ENCODE results near the gene CROCC2.
A peak's percentile ranks its signal among the peaks of the same experiment; 100 is the strongest.
"Not testable (repeated sequence)": the region's sequence is repeated elsewhere in the genome, so short reads cannot be mapped to it uniquely, and the experiment has no call there.

Gene CROCC2

DNA sequence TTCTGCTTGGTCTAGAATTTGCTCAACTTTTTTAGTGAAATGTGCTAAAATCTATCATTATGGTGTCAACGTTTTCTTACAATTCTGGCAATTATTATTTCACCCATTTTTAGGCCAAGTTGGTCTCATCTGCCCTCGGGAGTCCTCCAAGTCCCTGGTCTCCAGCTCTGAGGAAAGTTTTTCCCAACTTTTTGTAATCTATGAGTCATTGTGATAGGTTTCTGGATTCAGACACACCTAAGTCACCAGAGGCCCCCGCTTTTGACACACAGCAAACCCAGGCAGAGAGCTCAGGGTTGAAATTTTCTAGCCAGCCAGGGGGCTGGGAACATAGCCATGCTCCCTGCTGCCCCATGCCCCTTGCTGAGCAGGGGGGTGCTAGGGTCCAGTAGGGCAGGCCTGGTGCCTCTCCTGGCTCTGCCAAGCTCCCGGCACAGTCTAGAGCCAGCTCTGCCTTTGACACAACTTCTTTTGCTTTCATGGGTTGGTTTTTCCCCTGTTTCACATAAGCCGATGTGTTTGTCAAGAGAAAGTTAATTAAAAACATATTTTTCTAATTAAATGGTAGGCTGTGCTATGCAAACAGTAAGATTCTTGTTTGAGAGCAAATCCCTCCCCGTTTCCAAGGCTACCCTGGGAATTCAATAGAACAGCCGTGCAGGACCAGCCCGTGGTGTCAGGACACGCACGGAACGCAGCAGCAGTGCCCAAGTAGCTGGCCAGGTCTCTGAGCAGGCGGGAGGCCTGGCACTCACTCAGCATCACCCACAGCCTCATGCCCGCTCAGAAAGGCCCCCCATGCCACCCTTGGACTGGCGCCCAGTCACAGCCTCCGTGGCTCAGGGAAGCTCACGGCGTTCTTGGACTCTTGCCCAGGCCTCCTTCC is 66.7 kb downstream of the CROCC2 start:
- no peak for DNase-seq

DNA sequence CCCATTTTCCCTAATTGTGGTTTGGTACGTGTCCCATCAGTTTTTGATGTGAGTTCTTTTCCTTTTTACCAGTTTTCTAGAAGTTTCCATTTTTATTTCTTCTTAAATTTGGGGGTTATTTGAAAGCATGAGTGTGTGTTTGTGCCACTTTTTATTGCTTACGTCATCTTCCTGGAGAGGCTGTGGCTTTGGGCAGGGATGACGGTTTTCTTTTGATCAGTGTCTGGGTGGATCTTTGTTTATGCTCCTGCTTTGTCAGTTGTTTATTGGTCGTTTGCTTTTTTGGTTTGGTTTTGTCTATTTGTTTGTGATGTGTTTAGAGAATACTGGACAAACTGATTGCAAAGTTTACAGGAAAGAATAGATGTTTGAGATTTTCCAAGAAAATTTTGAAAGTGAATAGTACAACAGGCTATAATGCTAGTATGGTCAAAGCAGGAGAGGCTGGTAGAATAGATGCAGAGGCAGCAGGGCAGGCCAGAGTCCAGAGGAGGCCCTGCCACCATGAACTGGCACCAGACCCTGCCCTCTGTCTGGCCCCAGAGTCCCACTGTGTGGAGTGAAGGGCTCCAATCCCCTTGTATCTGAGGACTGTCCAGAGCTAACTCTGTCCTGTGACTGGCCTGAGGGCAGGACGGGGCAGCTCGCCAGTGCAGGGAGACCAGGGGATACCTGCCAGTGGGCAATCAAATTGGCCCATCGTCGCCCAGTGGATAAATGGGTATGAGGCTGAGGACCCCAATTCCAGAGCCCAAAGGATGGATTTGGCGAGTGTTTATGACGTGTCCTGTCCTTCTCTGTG is 68.8 kb downstream of the CROCC2 start:
- DNase-seq, result no peak

DNA sequence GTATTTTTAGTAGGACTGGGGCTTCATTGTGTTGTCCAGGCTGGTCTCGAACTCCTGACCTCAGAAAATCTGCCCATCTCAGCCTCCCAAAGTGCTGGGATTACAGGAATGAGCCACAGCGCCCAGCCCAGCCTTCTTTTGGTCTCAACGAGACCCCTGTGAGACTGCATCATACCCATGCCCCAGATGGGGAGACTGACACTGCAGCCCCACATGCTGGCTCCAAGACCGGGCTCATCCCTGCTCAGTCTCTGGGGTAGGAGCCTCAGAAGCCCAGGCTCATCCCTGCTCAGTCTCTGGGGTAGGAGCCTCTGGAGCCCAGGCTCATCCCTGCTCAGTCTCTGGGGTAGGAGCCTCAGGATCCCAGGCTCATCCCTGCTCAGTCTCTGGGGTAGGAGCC is 69.8 kb downstream of the CROCC2 start:
- DNase-seq, result not testable (repeated sequence)

DNA sequence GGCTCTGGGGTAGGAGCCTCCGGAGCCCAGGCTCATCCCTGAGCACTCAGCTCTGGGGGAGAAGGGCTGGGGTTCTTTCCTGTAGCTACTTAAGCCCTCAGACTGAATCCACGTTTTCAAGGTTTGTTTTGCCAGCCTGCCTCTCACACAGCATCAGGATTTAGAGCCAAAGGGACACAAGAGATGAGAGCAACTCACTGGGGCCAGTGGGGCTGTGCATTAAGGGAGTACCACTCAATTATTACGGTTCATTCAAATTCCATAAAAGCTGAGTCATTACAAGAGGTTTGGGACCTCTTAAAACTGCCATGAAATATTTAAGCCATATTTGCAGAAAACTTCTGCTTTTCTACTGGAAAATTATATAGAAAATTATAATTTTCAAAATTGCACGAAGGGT is 75.1 kb downstream of the CROCC2 start:
- DNase-seq, result no peak

- DNase-seq, result no peak
These were observed 76.0 kb downstream of the CROCC2 start for GRCh38 chr2:240981871-240982800.

DNA sequence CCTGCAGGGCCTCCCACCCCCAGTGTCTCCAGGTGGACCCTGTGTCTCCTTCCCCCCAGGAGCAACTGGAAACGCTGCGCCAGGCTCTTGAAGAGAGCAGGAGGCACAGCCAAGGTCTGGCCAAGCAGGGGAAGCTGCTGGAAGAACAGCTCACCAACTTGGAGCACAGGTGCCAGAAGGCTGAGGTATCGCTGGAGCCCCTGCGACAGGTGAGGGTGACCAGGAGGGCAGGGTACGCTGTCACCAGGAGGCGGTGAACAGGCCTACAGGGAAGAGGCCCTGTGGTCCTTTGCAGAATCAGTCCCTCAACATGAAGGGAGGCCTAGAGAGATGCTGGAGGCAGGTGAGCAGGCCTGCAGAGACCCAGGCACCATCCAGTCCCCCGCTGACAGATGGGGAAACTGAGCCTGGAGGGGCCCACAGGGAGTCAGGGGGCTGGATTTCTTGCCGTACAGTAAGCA is 76.7 kb downstream of the CROCC2 start:
- no peak for DNase-seq

GRCh38 chr2:240983361-240983995 is 77.3 kb downstream of the CROCC2 start:
- no peak for DNase-seq

DNA sequence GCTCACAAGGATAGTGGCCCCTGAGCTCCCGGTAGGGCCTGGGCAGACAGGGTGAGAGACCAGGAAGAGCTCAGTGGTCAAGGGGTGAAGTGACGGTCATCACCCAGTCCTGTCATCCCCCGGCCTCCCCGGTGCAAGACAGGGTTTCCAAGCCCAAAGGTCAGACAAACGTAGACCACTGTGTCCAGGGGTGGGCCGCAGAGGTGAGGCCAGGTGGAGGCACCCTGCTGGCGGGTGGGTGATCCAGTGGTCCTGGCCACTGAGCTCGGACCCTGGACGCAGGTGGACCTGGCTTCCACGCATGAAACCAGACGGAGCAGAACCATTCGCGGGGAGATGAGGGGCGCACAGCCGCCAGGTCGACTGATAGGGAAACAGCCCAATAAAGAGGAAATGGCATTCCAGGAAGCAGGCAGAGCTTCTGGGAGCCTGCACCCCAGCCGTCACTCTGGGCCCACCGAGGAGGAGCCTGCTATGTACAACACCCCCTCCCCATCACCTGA is 77.9 kb downstream of the CROCC2 start:
- DNase-seq, result no peak

- no peak for DNase-seq
These were observed 80.0 kb downstream of the CROCC2 start for GRCh38 chr2:240985881-240986786.

DNA sequence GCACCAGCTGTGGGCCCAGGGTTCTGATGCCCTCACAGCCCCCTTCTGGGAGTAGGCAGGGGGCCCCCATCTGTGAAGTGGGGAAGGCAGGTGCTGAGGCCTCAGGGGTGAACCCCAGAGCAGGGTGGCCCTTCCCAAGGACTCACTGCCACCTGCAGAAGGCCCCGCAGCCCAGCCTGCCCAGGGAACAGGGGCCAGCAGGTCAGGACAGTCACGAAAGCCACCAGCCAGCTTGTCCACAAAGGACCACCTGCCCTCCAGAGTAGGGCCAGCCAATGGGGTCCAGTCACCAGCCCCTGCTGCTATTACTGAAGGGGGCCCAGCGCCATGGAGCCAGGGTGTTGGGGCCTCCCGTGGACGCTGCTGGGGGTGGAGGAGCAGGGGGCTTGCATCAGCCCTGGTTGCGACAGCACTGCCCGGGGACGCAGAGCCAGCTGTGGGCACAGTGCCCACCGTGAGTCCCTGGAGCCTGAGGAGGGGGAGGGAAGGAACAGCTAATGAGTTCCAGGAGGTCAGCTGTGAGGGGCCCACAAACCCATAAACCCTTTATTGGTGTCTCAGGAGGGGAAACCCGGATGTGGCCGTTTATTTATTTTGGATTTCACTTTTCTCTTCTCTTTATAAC is 80.8 kb downstream of the CROCC2 start:
- DNase-seq, result no peak

DNA sequence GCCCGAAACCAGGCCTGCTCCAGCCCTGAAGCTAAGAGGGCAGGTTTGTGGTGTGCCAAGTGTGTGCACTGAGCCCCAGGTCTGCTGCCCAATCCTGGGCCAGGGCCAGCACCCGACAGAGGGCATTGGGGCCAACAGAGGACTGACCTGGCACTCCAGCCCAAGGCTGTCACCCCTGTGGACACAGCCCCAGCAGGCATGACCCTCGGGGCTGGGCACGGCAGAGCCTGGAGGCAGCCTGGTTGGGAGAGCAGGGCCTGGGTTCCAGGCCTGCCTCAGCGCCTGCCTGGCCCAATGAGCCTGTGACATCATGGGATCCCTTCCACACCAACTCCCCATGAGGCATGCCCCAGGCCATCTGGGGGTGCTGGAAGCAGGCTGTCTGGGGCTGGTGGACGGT is 81.5 kb downstream of the CROCC2 start:
- DNase-seq, result no peak

GRCh38 chr2:240988146-240988545 is 82.0 kb downstream of the CROCC2 start:
- no peak for DNase-seq

GRCh38 chr2:240988571-240989271 is 82.6 kb downstream of the CROCC2 start:
- DNase-seq, result no peak

- no peak for DNase-seq
These were observed 83.5 kb downstream of the CROCC2 start for GRCh38 chr2:240989451-240990265.

GRCh38 chr2:240990266-240990529 is 84.1 kb downstream of the CROCC2 start:
- DNase-seq, result no peak

GRCh38 chr2:240990726-240991377 is 84.7 kb downstream of the CROCC2 start:
- no peak for DNase-seq

DNA sequence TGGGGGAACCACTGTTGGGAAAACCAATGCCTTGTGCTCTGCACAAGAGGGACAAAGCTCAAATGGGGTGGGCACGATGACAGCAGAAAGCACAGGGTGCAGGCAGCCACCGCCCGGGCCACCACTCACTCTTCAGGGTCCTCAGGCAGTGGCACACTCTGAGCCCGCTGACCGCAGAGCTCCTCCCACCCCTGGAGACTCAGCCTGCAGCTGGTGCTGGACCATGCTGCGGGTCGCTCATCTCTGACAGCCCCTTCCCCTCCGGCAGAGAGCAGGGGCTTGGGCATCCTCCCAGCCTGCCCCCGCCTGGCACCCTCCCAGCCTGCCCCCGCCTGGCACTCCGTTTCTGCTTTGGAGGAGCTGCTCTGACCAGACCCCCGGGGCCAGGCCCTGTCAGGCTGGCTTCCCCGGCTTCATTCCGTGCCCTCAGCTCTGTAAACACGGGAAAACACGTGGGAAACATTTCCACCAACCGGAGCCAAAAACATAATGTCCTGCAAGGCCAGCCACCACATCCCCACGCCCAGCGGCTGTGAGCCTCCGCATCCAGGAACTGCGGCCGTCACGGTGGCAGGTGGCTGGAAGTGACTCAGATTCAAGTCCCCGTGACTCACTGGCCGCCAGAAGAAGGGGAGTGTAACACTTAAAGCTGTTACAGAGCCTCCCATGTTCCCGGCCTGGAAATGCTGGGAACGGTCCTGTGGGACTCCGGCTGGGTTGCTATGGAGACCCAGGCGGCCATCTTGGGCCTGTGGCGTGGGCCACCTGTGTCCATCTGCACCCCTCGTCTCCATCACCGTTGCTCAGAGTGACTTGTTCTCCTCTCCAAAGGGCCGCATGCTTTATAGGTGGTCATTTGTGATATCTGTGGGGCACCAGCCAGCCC is 85.5 kb downstream of the CROCC2 start:
- DNase-seq, result peak; percentile 23

All from NCI-H187 treated with DMSO at 0.1 percent for 48 hours (cell line).